ENCODE data around the gene DIRAS1. TPM values are rescaled to one million over a fixed set of nuclear protein-coding genes. Genes with fewer than 3 reads are reported as not detected.

DIRAS1 gene
- total and polyA plus RNA-seq, 2 experiments from 2014 or later, result 2.8 to 18.6 TPM

- Mint-ChIP-seq H3K27ac (no peak overlapping the region), H3K4me1 (no peaks in the 10 kb centered on the region), H3K36me3 (ENCODE audit: low read depth) (peaks cover 27% of the 10 kb centered on the region), H3K27me3 (ENCODE audit: insufficient read depth, low read depth, poor library complexity) (peaks cover 16% of the 10 kb centered on the region), H3K9me3 (no peaks in the 10 kb centered on the region), H3K4me3 (no peak overlapping the region)
- DNase-seq (ENCODE audit: low spot score), result no peak
- Histone ChIP-seq H3K27ac (ENCODE audit: low read depth) (no peak overlapping the region), H3K27me3 (ENCODE audit: insufficient read depth) (no peaks in the 10 kb centered on the region), H4K20me1 (replicated peaks; ENCODE audit: insufficient read depth) (no peaks in the 10 kb centered on the region; the same call in 1 of the 2 replicates), H3K4me3 (no peak overlapping the region), H3K9me2 (ENCODE audit: insufficient read depth) (no peaks in the 10 kb centered on the region), H2AFZ (no peak overlapping the region), H3F3A (replicated peaks; ENCODE audit: low read depth) (0 out of 2 replicates have a peak, but pooled peaks cover 3% of the 10 kb centered on the region), H3K4me2 (no peak overlapping the region), H3K4me1 (ENCODE audit: insufficient read depth) (no peaks in the 10 kb centered on the region), H3K79me2 (replicated peaks; ENCODE audit: insufficient read depth) (no peaks in the 10 kb centered on the region), H3K36me3 (ENCODE audit: insufficient read depth) (peaks cover 2% of the 10 kb centered on the region; the same call in 1 of the 2 replicates)
- no peak for ATAC-seq
- TF ChIP-seq ZNF462 (CRISPR knock-in tag; IDR thresholded peaks at IDR 0.05) (no peak), ETS1 (IDR thresholded peaks at IDR 0.05) (no peak), POLR2AphosphoS5 (IDR thresholded peaks at IDR 0.05; ENCODE audit: low read depth) (no peak), JUNB (IDR thresholded peaks at IDR 0.05; ENCODE audit: unreplicated experiment) (no peak), CREB1 (CRISPR knock-in tag; IDR thresholded peaks at IDR 0.05; ENCODE audit: low read depth) (no peak), NANOG (IDR thresholded peaks at IDR 0.05; ENCODE audit: borderline replicate concordance) (no peak), STAT1 (IDR thresholded peaks at IDR 0.05; ENCODE audit: unreplicated experiment) (no peak), ZNF331 (CRISPR knock-in tag; IDR thresholded peaks at IDR 0.05; ENCODE audit: low read depth) (no peak), EZH2phosphoT487 (IDR thresholded peaks at IDR 0.05; ENCODE audit: unreplicated experiment) (no peak), CTCF (conservative IDR thresholded peaks at IDR 0.05; ENCODE audit: low read depth in 2 of 2) (no peak), EZH2 (IDR thresholded peaks at IDR 0.05; ENCODE audit: low read depth, unreplicated experiment) (no peak), ZNF114 (CRISPR knock-in tag; IDR thresholded peaks at IDR 0.05) (no peak), REST (IDR thresholded peaks at IDR 0.05; ENCODE audit: unreplicated experiment) (no peak)
Observed at GRCh38 chr19:2751438-2751830, 30.3 kb upstream of the DIRAS1 start.

Measured in GM23338 (cell line).